K562 (cell line): ENCODE data around the gene OPRL1. TPM values are rescaled to one million over a fixed set of nuclear protein-coding genes. Genes with fewer than 3 reads are reported as not detected.

ENCODE experiments used
- ATAC-seq: fragments of 200-7000 bp; cut with Tn5 transposase; 3 replicates; pipeline ENCODE4 v1.9.1; 2020; ENCODE audit warnings: moderate library complexity
- BruUV-seq: library from RNA; stranded (reverse); fragments of 400-500 nt; replicated peaks from 2 replicates; lab custom pipeline; 2021; lab: Mats Ljungman, UMichigan
- CTCF ChIA-PET: fragments of 300-600 bp; formaldehyde crosslinking; extraction: SDS; loops from one replicate; lab custom pipeline; 2021; ENCODE audit warnings: low intra/inter-chr PET ratio; lab: Yijun Ruan, JAX
- POLR2A ChIA-PET: fragments of 300-600, 350-650 bp; sonication (Branson Sonifier 250); formaldehyde crosslinking; extraction: SDS; loops from one replicate; lab custom pipeline; 2021; ENCODE audit warnings: antibody characterized with exemption, inconsistent platforms; lab: Yijun Ruan, JAX
- DNase-seq, 4 experiments: peaks; one replicate each; pipeline versions ENCODE4 v3.0.0 to v3.0.0-alpha.2; 2011 to 2018; ENCODE audit warnings: low spot score in 3 of 4, mixed read lengths in 3 of 4; ENCODE audit errors: extremely low read depth in 1 of 4
- FAIRE-seq: peaks from 2 replicates; lab custom pipeline; 2011; peaks lifted over from hg19 to GRCh38; lab: Jason Lieb, UNC
- H2AFZ ChIP-seq: 2 replicates; pipeline ENCODE4 v1.6.0; 2011; ENCODE audit warnings: low read depth, low read length, control low read depth, inconsistent platforms
- H3K27ac ChIP-seq: fragments of 200-600 bp; 3 replicates; pipeline ENCODE4 v1.8.0; 2011; ENCODE audit warnings: low read depth, mild to moderate bottlenecking, control low read depth, inconsistent platforms, low read length, moderate library complexity, mixed read lengths; ENCODE audit errors: extremely low read depth
- H3K27me3 ChIP-seq, 2 experiments: fragments of 300-600 bp in 1 of 2; 2 replicates in 1 of 2; 3 replicates in 1 of 2; pipeline versions ENCODE4 v1.6.0 to v1.8.0; 2011; ENCODE audit warnings: inconsistent platforms in 2 of 2, low read length in 2 of 2, mild to moderate bottlenecking in 1 of 2, mixed read lengths in 1 of 2, moderate library complexity in 1 of 2; ENCODE audit not compliant: control insufficient read depth in 2 of 2, insufficient read depth in 2 of 2
- H3K36me3 ChIP-seq: fragments of 300-600 bp; 3 replicates; pipeline ENCODE4 v1.8.0; 2011; ENCODE audit warnings: mild to moderate bottlenecking, low read length, inconsistent platforms; ENCODE audit not compliant: control insufficient read depth, insufficient read depth
- H3K4me1 ChIP-seq, 2 experiments: fragments of 200-600 bp in 1 of 2; replicated peaks in 1 of 2; 2 replicates in 1 of 2; 3 replicates in 1 of 2; pipeline versions ENCODE4 v1.5.1 to v1.8.0; 2011; ENCODE audit warnings: inconsistent platforms in 2 of 2, low read length in 2 of 2, mild to moderate bottlenecking in 1 of 2, mixed read lengths in 1 of 2, moderate library complexity in 1 of 2; ENCODE audit not compliant: control insufficient read depth in 2 of 2, insufficient read depth in 2 of 2
- H3K4me2 ChIP-seq: 2 replicates; pipeline ENCODE4 v1.6.1; 2011; ENCODE audit warnings: low read length, control low read depth, inconsistent platforms, mixed read lengths; ENCODE audit not compliant: insufficient read depth
- H3K4me3 ChIP-seq: fragments of 200-600 bp; sonication (generic), shearing (Covaris generic); 2 replicates; pipeline ENCODE4 v1.5.1; 2016; ENCODE audit warnings: control low read depth, inconsistent platforms
- H3K79me2 ChIP-seq: fragments of 200-600 bp; 3 replicates; pipeline ENCODE4 v1.8.0; 2011; ENCODE audit warnings: low read length, inconsistent platforms; ENCODE audit not compliant: control insufficient read depth, insufficient read depth
- H3K9ac ChIP-seq, 2 experiments: 2 replicates each; pipeline versions ENCODE4 v1.6.0 to v1.6.1; 2011; ENCODE audit warnings: low read depth in 2 of 2, low read length in 2 of 2, control low read depth in 1 of 2, inconsistent platforms in 1 of 2, mild to moderate bottlenecking in 1 of 2, mixed read lengths in 1 of 2; ENCODE audit not compliant: insufficient read depth in 1 of 2
- H3K9me1 ChIP-seq: one replicate; pipeline ENCODE4 v1.6.0; 2011; ENCODE audit warnings: inconsistent platforms, mild to moderate bottlenecking, low read length, moderate library complexity; ENCODE audit not compliant: control insufficient read depth, insufficient read depth
- H3K9me3 ChIP-seq: replicated peaks from 2 replicates; pipeline ENCODE4 v1.5.1; 2011; ENCODE audit warnings: low read depth, low read length, inconsistent platforms; ENCODE audit not compliant: control insufficient read depth, insufficient read depth
- H4K20me1 ChIP-seq: replicated peaks from 2 replicates; pipeline ENCODE4 v1.6.1; 2011; ENCODE audit warnings: low read length, inconsistent platforms, mixed read lengths; ENCODE audit not compliant: control insufficient read depth, insufficient read depth
- BCOR ChIP-seq: fragments of 450-650 bp; IDR thresholded peaks from 2 replicates; pipeline ENCODE4 v1.6.1; 2016
- CC2D1A ChIP-seq: fragments of 450-650 bp; IDR thresholded peaks from 2 replicates; pipeline ENCODE4 v1.6.1; 2017; ENCODE audit warnings: mild to moderate bottlenecking
- NEUROD1 ChIP-seq: fragments of 150-350 bp; IDR thresholded peaks from 2 replicates; pipeline ENCODE4 v1.6.1; 2014; ENCODE audit warnings: borderline replicate concordance, low read length, low read depth; ENCODE audit not compliant: partially characterized antibody
- NFIX ChIP-seq: fragments of 250-450 bp; sonication (Bioruptor Pico); IDR thresholded peaks from 2 replicates; pipeline ENCODE4 v1.4.0; 2020; ENCODE audit warnings: low read depth, mild to moderate bottlenecking, moderate library complexity
- RB1 ChIP-seq: fragments of 450-650 bp; IDR thresholded peaks from 2 replicates; pipeline ENCODE4 v1.6.1; 2017; ENCODE audit warnings: low read depth, mild to moderate bottlenecking
- SIX5 ChIP-seq, 2 experiments: IDR thresholded peaks; 2 replicates each; pipeline ENCODE4 v1.6.1; 2011; ENCODE audit warnings: low read length in 2 of 2, borderline replicate concordance in 1 of 2, low read depth in 1 of 2, mild to moderate bottlenecking in 1 of 2, moderate library complexity in 1 of 2; ENCODE audit not compliant: insufficient read depth in 1 of 2
- SMAD1 ChIP-seq: fragments of 150-350 bp; IDR thresholded peaks from 2 replicates; pipeline ENCODE4 v1.6.1; 2014; ENCODE audit warnings: low read length, low read depth; ENCODE audit not compliant: partially characterized antibody
- TEAD1 ChIP-seq, 2 experiments: fragments of 450-650 bp in 1 of 2; sonication (generic) in 1 of 2; formaldehyde crosslinking; IDR thresholded peaks; 2 replicates each; pipeline versions ENCODE4 v1.4.0 to v1.8.0; 2020 to 2022; ENCODE audit warnings: mild to moderate bottlenecking in 2 of 2, missing genetic modification reagents in 1 of 2
- ZBTB17 ChIP-seq: fragments of 450-650 bp; formaldehyde crosslinking; IDR thresholded peaks from 2 replicates; pipeline ENCODE4 v1.4.0; 2020; ENCODE audit warnings: mild to moderate bottlenecking
- ZBTB7A ChIP-seq: IDR thresholded peaks from 2 replicates; pipeline ENCODE4 v1.6.1; 2011; ENCODE audit warnings: low read depth, mild to moderate bottlenecking, low read length, moderate library complexity, borderline replicate concordance; ENCODE audit not compliant: control insufficient read depth
- ZNF175 ChIP-seq: fragments of 200-800 bp; sonication (Bioruptor generic); IDR thresholded peaks from 2 replicates; pipeline ENCODE4 v1.6.1; 2016; ENCODE audit warnings: low read depth, mild to moderate bottlenecking, missing genetic modification characterization, missing compliant biosample characterization
- WGBS: fragments of 100-300 bp; shearing (Covaris generic); methylation state at CpG from one replicate; pipeline ENCODE4 v1.1.6; 2016; ENCODE audit warnings: low coverage, mixed read lengths; ENCODE audit not compliant: insufficient coverage; ENCODE audit errors: missing lambda C conversion rate; 5-methylcytosine and 5-hydroxymethylcytosine counted together
- in situ Hi-C: fragments of 300-500 bp; cut with MboI; formaldehyde crosslinking; loops from 4 replicates; pipeline ENCODE4 v1.15.0; 2018; ENCODE audit warnings: inconsistent platforms, mixed read lengths
- intact Hi-C: fragments of 100-400 bp; cut with micrococcal nuclease; formaldehyde crosslinking; loops from 2 replicates; pipeline ENCODE4 v1.14.2; 2022
- polyA plus RNA-seq, 8 experiments: library from polyadenylated mRNA; depleted of rRNA in 4 of 8; stranded (reverse) in 5 of 8; unstranded in 3 of 8; fragments of >200 nt; fragmentation: Nextera tagmentation in 2 of 8; fragmentation: Illumina TruSeq in 1 of 8; extraction: Ambion mirVana in 2 of 8; extraction: Trizol in 1 of 8; gene quantifications; 2 replicates each; pipeline versions ENCODE4 v1.2.1 to v1.2.3, GENCODE V29; 2011 to 2014; ENCODE audit warnings: inconsistent platforms in 1 of 8, missing spikeins in 1 of 8
- total RNA-seq, 7 experiments: library from RNA; depleted of rRNA in 6 of 7; stranded (reverse); fragments of >200 nt in 6 of 7; fragmentation: Illumina TruSeq in 2 of 7; extraction: Trizol in 2 of 7; gene quantifications; 2 replicates each; pipeline versions ENCODE4 v1.2.1 to v1.2.3, GENCODE V29; 2011 to 2021; ENCODE audit warnings: low replicate concordance in 1 of 7
- TF ChIP-seq, protein P1 (sequence below): sonication (generic); formaldehyde crosslinking; IDR thresholded peaks from 2 replicates; pipeline ENCODE4 v1.8.1; 2023; ENCODE audit warnings: mild to moderate bottlenecking, missing genetic modification reagents, moderate library complexity
- TF ChIP-seq, protein P2 (sequence below): fragments of 250-450 bp; sonication (Bioruptor Pico); IDR thresholded peaks from 2 replicates; pipeline ENCODE4 v1.4.0; 2020

Gene OPRL1
- total and polyA plus RNA-seq, 9 of the 15 experiments (the other 6 are each of a cell fraction or from before 2014, with no cell fraction given): 0.06 to 0.33 (median 0.11) TPM; not detected in 2

- DNase-seq (no peak), FAIRE-seq (no peak), ATAC-seq (no peak)
- H3K4me3 ChIP-seq: no peak overlapping the region
- H3K4me1 ChIP-seq: peaks cover 24 to 89% of the 10 kb centered on the region in 2 experiments
- H3K79me2 ChIP-seq: peaks cover 12% of the 10 kb centered on the region
- H3K9ac ChIP-seq: 0 out of 4 replicates have a peak overlapping the region, but pooled peaks of 1 of the 2 experiments have one; percentile 48
- no peaks in the 10 kb centered on the region for H3K27me3 ChIP-seq
- ChIA-PET POLR2A (interaction anchor here (0.5 to 2.5 kb wide), 4 partner anchors 11 to 603 kb away, joined by 3 to 14 read pairs (median 4); no protein-coding TSS in a partner anchor), CTCF (no interaction called here)
- no peak overlapping the region for H2AFZ ChIP-seq
- no peaks in the 10 kb centered on the region for H4K20me1 ChIP-seq
- WGBS: 76% methylated on average over 8 of the region's 10 CpGs
- H3K9me3 ChIP-seq: no peaks in the 10 kb centered on the region
- intact Hi-C loops (loop anchor here (5.0 kb wide), 1 partner anchor 75 kb away; the partner anchor contains the start of gene SAMD10), in situ Hi-C loops (no loop called here)
- BruUV-seq: no TSS peak
- H3K27ac ChIP-seq: no peak overlapping the region
- H3K36me3 ChIP-seq: peaks cover 8% of the 10 kb centered on the region; the same call in 1 of the 3 replicates
- no peaks in the 10 kb centered on the region for H3K9me1 ChIP-seq
- H3K4me2 ChIP-seq: no peak overlapping the region
- TF ChIP-seq BCOR (no peak), SMAD1 (no peak), RB1 (no peak), TEAD1 (CRISPR knock-in tag; IDR thresholded peaks at IDR 0.05) (no peak), ZBTB7A (no peak), SIX5 (IDR thresholded peaks at IDR 0.05; ENCODE audit: borderline replicate concordance in 1 of 2, insufficient read depth in 1 of 2, low read depth in 1 of 2, low read length in 2 of 2) (no peak), CC2D1A (no peak), ZNF175 (CRISPR knock-in tag) (no peak), ZBTB17 (CRISPR knock-in tag) (no peak), NEUROD1 (no peak), NFIX (CRISPR knock-in tag) (no peak)
- TF ChIP-seq, protein P1, sequence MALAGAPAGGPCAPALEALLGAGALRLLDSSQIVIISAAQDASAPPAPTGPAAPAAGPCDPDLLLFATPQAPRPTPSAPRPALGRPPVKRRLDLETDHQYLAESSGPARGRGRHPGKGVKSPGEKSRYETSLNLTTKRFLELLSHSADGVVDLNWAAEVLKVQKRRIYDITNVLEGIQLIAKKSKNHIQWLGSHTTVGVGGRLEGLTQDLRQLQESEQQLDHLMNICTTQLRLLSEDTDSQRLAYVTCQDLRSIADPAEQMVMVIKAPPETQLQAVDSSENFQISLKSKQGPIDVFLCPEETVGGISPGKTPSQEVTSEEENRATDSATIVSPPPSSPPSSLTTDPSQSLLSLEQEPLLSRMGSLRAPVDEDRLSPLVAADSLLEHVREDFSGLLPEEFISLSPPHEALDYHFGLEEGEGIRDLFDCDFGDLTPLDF: no peak
- TF ChIP-seq, protein P2, sequence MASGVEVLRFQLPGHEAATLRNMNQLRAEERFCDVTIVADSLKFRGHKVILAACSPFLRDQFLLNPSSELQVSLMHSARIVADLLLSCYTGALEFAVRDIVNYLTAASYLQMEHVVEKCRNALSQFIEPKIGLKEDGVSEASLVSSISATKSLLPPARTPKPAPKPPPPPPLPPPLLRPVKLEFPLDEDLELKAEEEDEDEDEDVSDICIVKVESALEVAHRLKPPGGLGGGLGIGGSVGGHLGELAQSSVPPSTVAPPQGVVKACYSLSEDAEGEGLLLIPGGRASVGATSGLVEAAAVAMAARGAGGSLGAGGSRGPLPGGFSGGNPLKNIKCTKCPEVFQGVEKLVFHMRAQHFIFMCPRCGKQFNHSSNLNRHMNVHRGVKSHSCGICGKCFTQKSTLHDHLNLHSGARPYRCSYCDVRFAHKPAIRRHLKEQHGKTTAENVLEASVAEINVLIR (CRISPR knock-in tag): no peak
These were observed 27.6 kb upstream of the OPRL1 start for GRCh38 chr20:64052326-64052722.
